HL-60 (cell line): ENCODE measurements around the gene CARD14.
"Not testable (repeated sequence)": the region's sequence is repeated elsewhere in the genome, so short reads cannot be mapped to it uniquely, and the experiment has no call there.

ENCODE experiments used
- DNase-seq, 2 experiments: peaks; one replicate each; pipeline ENCODE4 v3.0.0-alpha.2; 2010 to 2020; ENCODE audit warnings: low read depth in 1 of 2, low spot score in 1 of 2
- H3K27ac ChIP-seq: fragments of 250-450 bp; sonication (Bioruptor Pico); replicated peaks from 2 replicates; pipeline ENCODE4 v1.5.1; 2020; ENCODE audit warnings: mild to moderate bottlenecking, moderate library complexity
- H3K27me3 ChIP-seq: fragments of 250-450 bp; sonication (Bioruptor Pico); 2 replicates; pipeline ENCODE4 v1.5.1; 2021; ENCODE audit warnings: mild to moderate bottlenecking, moderate library complexity; ENCODE audit not compliant: insufficient read depth, poor library complexity, severe bottlenecking
- H3K4me3 ChIP-seq: replicated peaks from 2 replicates; pipeline ENCODE4 v1.5.1; 2011; ENCODE audit warnings: mild to moderate bottlenecking, control low read depth, low read length; ENCODE audit not compliant: insufficient read depth
- CTCF ChIP-seq: IDR thresholded peaks from one replicate; pipeline ENCODE4 v1.5.1; 2011; ENCODE audit warnings: low read length, control low read depth, inconsistent platforms; ENCODE audit not compliant: insufficient read depth
- GABPA ChIP-seq: IDR thresholded peaks from 2 replicates; pipeline ENCODE4 v1.6.1; 2012; ENCODE audit warnings: low read depth
- POLR2AphosphoS5 ChIP-seq: IDR thresholded peaks from 2 replicates; pipeline ENCODE4 v1.6.1; 2012; ENCODE audit warnings: low read depth
- REST ChIP-seq: IDR thresholded peaks from 2 replicates; pipeline ENCODE4 v1.6.1; 2012; ENCODE audit warnings: low read depth; ENCODE audit not compliant: insufficient replicate concordance
- SPI1 ChIP-seq: IDR thresholded peaks from 2 replicates; pipeline ENCODE4 v1.6.1; 2012; ENCODE audit warnings: low read depth, mild to moderate bottlenecking, borderline replicate concordance

Gene CARD14

GRCh38 chr17:80242505-80242904 lies 72.7 kb downstream of the CARD14 start:
- H3K27ac ChIP-seq, result no peak overlapping the region
- DNase-seq, result peak in 1 of 2 experiments; percentile 11
- no peak overlapping the region for H3K4me3 ChIP-seq
- TF ChIP-seq REST, result no peak
- no peak for TF ChIP-seq SPI1
- TF ChIP-seq POLR2AphosphoS5, result no peak
- TF ChIP-seq GABPA, result no peak
- TF ChIP-seq CTCF, result no peak
- H3K27me3 ChIP-seq, result no peaks in the 10 kb centered on the region

- no peak for DNase-seq
- Histone ChIP-seq H3K4me3 (no peak overlapping the region), H3K27ac (no peak overlapping the region), H3K27me3 (no peaks in the 10 kb centered on the region)
- TF ChIP-seq CTCF (no peak), SPI1 (no peak), POLR2AphosphoS5 (no peak), REST (no peak), GABPA (no peak)
Measured at GRCh38 chr17:80243526-80244433, 74.0 kb downstream of the CARD14 start.

- not testable (repeated sequence) for H3K27me3 ChIP-seq, H3K4me3 ChIP-seq, H3K27ac ChIP-seq, DNase-seq
Measured at GRCh38 chr17:80244448-80244847, 74.6 kb downstream of the CARD14 start.

GRCh38 chr17:80244871-80245509 lies 75.2 kb downstream of the CARD14 start:
- no peak for TF ChIP-seq SPI1
- no peak for TF ChIP-seq REST
- no peak for TF ChIP-seq GABPA
- no peak for TF ChIP-seq CTCF
- TF ChIP-seq POLR2AphosphoS5, result no peak
- Histone ChIP-seq H3K27ac (no peak overlapping the region), H3K27me3 (no peaks in the 10 kb centered on the region), H3K4me3 (no peak overlapping the region)
- DNase-seq, result no peak
